Mesenchymal stem cell (in vitro differentiated cells and primary cell): Measurements from ENCODE around the gene SEMA4D.

Source experiments
- DNase-seq: peaks from one replicate; pipeline ENCODE4 v3.0.0-alpha.2; 2013
- H2AFZ ChIP-seq: one replicate; pipeline ENCODE4 v1.6.1; 2013; ENCODE audit warnings: low read depth, mild to moderate bottlenecking, control low read depth, inconsistent platforms, low read length, moderate library complexity
- H2AK5ac ChIP-seq: 2 replicates; pipeline ENCODE4 v1.6.1; 2013; ENCODE audit warnings: low read length, moderate library complexity, mild to moderate bottlenecking, inconsistent platforms; ENCODE audit not compliant: severe bottlenecking
- H2BK120ac ChIP-seq: one replicate; pipeline ENCODE4 v1.6.1; 2013; ENCODE audit warnings: low read depth, mild to moderate bottlenecking, inconsistent platforms, low read length, moderate library complexity
- H2BK12ac ChIP-seq, 2 experiments: one replicate each; pipeline ENCODE4 v1.6.1; 2013; ENCODE audit warnings: inconsistent platforms in 2 of 2, low read length in 2 of 2, mild to moderate bottlenecking in 2 of 2, moderate library complexity in 2 of 2, control low read depth in 1 of 2
- H2BK15ac ChIP-seq: one replicate; pipeline ENCODE4 v1.6.1; 2013; ENCODE audit warnings: mild to moderate bottlenecking, low read depth, inconsistent platforms; ENCODE audit not compliant: poor library complexity, severe bottlenecking
- H2BK5ac ChIP-seq: 2 replicates; pipeline ENCODE4 v1.6.1; 2013; ENCODE audit warnings: low read depth, mild to moderate bottlenecking, low read length, control low read depth, inconsistent platforms; ENCODE audit not compliant: poor library complexity, severe bottlenecking
- H3K14ac ChIP-seq, 2 experiments: one replicate each; pipeline ENCODE4 v1.6.1; 2013; ENCODE audit warnings: inconsistent platforms in 2 of 2, low read length in 2 of 2, control low read depth in 1 of 2, mild to moderate bottlenecking in 1 of 2, moderate library complexity in 1 of 2
- H3K18ac ChIP-seq, 2 experiments: one replicate each; pipeline ENCODE4 v1.6.1; 2013; ENCODE audit warnings: inconsistent platforms in 2 of 2, low read length in 2 of 2, control low read depth in 1 of 2, low read depth in 1 of 2, mild to moderate bottlenecking in 1 of 2
- H3K23ac ChIP-seq, 2 experiments: one replicate each; pipeline ENCODE4 v1.6.1; 2013; ENCODE audit warnings: inconsistent platforms in 2 of 2, low read length in 2 of 2, mild to moderate bottlenecking in 2 of 2, moderate library complexity in 2 of 2, control low read depth in 1 of 2
- H3K27ac ChIP-seq: 2 replicates; pipeline ENCODE4 v1.5.1; 2013; ENCODE audit warnings: mild to moderate bottlenecking, moderate library complexity, low read length, control low read depth, inconsistent platforms; ENCODE audit not compliant: poor library complexity, severe bottlenecking
- H3K27me3 ChIP-seq, 2 experiments: 2 replicates each; pipeline versions ENCODE4 v1.6.1 to v1.7.0; 2013; ENCODE audit warnings: low read length in 2 of 2, mild to moderate bottlenecking in 2 of 2, moderate library complexity in 2 of 2, control low read depth in 1 of 2, inconsistent platforms in 1 of 2; ENCODE audit not compliant: control insufficient read depth in 1 of 2, insufficient read depth in 1 of 2
- H3K36me3 ChIP-seq, 2 experiments: 2 replicates each; pipeline versions ENCODE4 v1.6.1 to v1.7.0; 2013; ENCODE audit warnings: low read length in 2 of 2, control low read depth in 1 of 2, inconsistent platforms in 1 of 2, low read depth in 1 of 2, mild to moderate bottlenecking in 1 of 2; ENCODE audit not compliant: insufficient read depth in 2 of 2, control insufficient read depth in 1 of 2
- H3K4ac ChIP-seq, 2 experiments: one replicate each; pipeline ENCODE4 v1.6.1; 2013; ENCODE audit warnings: inconsistent platforms in 2 of 2, low read length in 2 of 2, mild to moderate bottlenecking in 2 of 2, moderate library complexity in 2 of 2, control low read depth in 1 of 2, low read depth in 1 of 2
- H3K4me1 ChIP-seq: 2 replicates; pipeline ENCODE4 v1.6.1; 2013; ENCODE audit warnings: low read depth, low read length, control low read depth; ENCODE audit not compliant: control insufficient read depth, insufficient read depth
- H3K4me2 ChIP-seq: 2 replicates; pipeline ENCODE4 v1.6.1; 2013; ENCODE audit warnings: low read length, mild to moderate bottlenecking, inconsistent platforms; ENCODE audit not compliant: poor library complexity, severe bottlenecking
- H3K4me3 ChIP-seq, 2 experiments: 2 replicates each; pipeline versions ENCODE4 v1.5.1 to v1.7.0; 2013; ENCODE audit warnings: low read length in 2 of 2, mild to moderate bottlenecking in 2 of 2, control low read depth in 1 of 2, low read depth in 1 of 2; ENCODE audit not compliant: insufficient read depth in 1 of 2
- H3K79me1 ChIP-seq: replicated peaks from 2 replicates; pipeline ENCODE4 v1.6.1; 2013; ENCODE audit warnings: mild to moderate bottlenecking, control low read depth, low read length, inconsistent platforms; ENCODE audit not compliant: poor library complexity, severe bottlenecking
- H3K9ac ChIP-seq: 2 replicates; pipeline ENCODE4 v1.7.0; 2013; ENCODE audit warnings: mild to moderate bottlenecking, low read length, moderate library complexity
- H3K9me3 ChIP-seq: 2 replicates; pipeline ENCODE4 v1.7.0; 2013; ENCODE audit warnings: mild to moderate bottlenecking, low read length; ENCODE audit not compliant: control insufficient read depth
- H4K8ac ChIP-seq: one replicate; pipeline ENCODE4 v1.6.1; 2013; ENCODE audit warnings: inconsistent platforms, mild to moderate bottlenecking, low read length, moderate library complexity
- H4K91ac ChIP-seq: one replicate; pipeline ENCODE4 v1.6.1; 2013; ENCODE audit warnings: mild to moderate bottlenecking, low read length, inconsistent platforms
- WGBS: methylation state at CpG from one replicate; pipeline ENCODE4 v1.1.7; 2013; ENCODE audit warnings: mixed read lengths; 5-methylcytosine and 5-hydroxymethylcytosine counted together

Gene SEMA4D

DNA sequence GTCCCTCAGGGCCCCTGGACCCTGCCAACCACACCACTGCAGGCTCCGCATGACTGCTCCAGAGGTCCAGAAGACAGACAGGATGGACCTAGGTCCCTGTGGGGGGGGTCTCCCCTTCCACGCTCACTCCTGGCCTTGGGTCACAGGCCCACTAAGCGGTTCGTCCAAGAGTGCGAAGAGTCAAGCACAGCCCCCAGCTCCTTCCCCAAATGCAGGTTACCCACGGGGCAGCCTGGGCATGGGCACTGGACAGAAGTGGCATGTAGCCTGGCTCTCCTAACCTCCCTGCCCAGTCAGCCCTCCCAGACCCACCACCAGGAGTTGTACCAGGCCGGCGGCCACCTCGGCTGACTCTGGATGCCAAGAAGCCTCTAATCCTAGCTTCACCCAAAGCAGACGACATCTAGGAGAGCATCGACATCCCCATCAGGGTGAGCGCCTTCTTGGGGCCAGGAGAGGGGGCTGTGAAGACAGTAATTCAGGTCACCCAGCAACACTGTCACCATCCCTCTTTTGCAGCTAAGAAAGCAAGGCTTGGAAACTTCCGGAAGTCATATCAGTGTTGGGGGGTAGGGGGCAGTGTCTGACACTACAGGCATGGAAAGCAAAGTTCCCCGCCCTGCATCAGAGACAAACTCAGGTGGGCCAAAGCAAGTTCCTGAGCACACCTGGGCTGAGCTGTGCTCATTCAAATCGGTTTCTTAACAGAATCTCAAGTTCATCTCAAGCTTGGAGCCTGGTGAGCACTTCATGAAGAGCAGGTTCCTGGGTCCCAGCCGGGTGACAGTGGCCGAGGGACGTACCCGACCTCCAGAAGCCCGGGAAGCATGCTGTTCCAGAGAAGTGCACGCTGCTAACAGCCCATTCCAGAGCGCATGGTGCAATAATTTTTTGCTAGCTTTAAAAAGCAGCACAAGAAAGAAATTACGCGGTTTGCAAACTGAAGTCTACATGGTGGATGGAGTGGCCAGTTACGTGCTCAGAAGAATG lies 68.7 kb downstream of the SEMA4D start:
- no peak overlapping the region for H2AFZ ChIP-seq
- DNase-seq, result no peak
- H3K79me1 ChIP-seq, result peaks cover 50% of the 10 kb centered on the region
- peaks cover 62% of the 10 kb centered on the region for H3K4me1 ChIP-seq
- no peaks in the 10 kb centered on the region for H3K27me3 ChIP-seq
- H3K9me3 ChIP-seq, result no peaks in the 10 kb centered on the region
- WGBS, result 88% methylated on average over 21 of the region's 25 CpGs
- H3K4ac ChIP-seq, result no peak overlapping the region
- no peak overlapping the region for H4K8ac ChIP-seq
- no peak overlapping the region for H3K14ac ChIP-seq
- H3K36me3 ChIP-seq, result peaks cover 0 to 18% of the 10 kb centered on the region in 2 experiments
- peak overlapping the region; percentile 33 for H2AK5ac ChIP-seq
- H2BK15ac ChIP-seq, result no peak overlapping the region
- no peak overlapping the region for H3K9ac ChIP-seq
- no peak overlapping the region for H3K18ac ChIP-seq
- H3K4me3 ChIP-seq, result no peak overlapping the region
- H3K23ac ChIP-seq, result no peak overlapping the region
- no peak overlapping the region for H2BK5ac ChIP-seq
- no peak overlapping the region for H4K91ac ChIP-seq
- no peak overlapping the region for H2BK120ac ChIP-seq
- no peak overlapping the region for H3K27ac ChIP-seq
- no peak overlapping the region for H2BK12ac ChIP-seq
- no peak overlapping the region for H3K4me2 ChIP-seq

DNA sequence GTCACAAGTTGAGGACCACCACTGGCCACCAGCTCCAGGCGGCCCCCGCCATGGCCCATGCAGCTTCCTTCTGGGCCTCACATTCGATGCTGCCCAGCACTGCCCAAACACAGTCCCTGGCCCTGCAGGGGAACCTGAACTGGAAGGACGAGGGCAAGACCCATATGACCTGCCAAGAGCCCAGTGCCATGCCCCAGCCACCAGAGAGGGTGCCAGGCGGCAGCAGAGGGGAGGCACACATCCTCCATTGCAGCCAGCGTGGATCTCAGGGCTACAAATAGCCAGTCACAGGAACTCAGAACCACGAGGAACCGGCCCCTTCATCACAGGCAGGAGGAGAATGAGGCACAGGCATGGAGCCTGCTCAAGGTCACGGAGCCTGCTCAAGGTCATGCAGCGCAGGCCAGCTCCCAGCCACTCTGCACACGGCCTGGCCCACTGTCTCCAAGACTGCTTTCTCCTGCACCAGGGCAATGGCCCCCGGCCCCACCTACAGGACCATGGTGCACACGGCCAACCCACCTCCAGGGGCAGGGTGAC lies 69.6 kb downstream of the SEMA4D start:
- DNase-seq, result no peak
- H2AK5ac ChIP-seq, result no peak overlapping the region
- H2AFZ ChIP-seq, result no peak overlapping the region
- no peak overlapping the region for H3K27ac ChIP-seq
- H2BK120ac ChIP-seq, result no peak overlapping the region
- H2BK15ac ChIP-seq, result no peak overlapping the region
- no peak overlapping the region for H3K9ac ChIP-seq
- H3K4ac ChIP-seq, result no peak overlapping the region
- no peak overlapping the region for H3K23ac ChIP-seq
- H4K8ac ChIP-seq, result no peak overlapping the region
- H3K18ac ChIP-seq, result no peak overlapping the region
- peaks cover 53% of the 10 kb centered on the region for H3K4me1 ChIP-seq
- H3K27me3 ChIP-seq, result no peaks in the 10 kb centered on the region
- no peaks in the 10 kb centered on the region for H3K9me3 ChIP-seq
- H3K4me2 ChIP-seq, result no peak overlapping the region
- peaks cover 0 to 13% of the 10 kb centered on the region in 2 experiments for H3K36me3 ChIP-seq
- H2BK12ac ChIP-seq, result no peak overlapping the region
- H3K4me3 ChIP-seq, result no peak overlapping the region
- H3K14ac ChIP-seq, result peak overlapping the region in 1 of 2 experiments; percentile 3
- peaks cover 50% of the 10 kb centered on the region for H3K79me1 ChIP-seq
- H4K91ac ChIP-seq, result no peak overlapping the region
- 88% methylated on average over 13 of the region's 13 CpGs for WGBS
- no peak overlapping the region for H2BK5ac ChIP-seq

DNA sequence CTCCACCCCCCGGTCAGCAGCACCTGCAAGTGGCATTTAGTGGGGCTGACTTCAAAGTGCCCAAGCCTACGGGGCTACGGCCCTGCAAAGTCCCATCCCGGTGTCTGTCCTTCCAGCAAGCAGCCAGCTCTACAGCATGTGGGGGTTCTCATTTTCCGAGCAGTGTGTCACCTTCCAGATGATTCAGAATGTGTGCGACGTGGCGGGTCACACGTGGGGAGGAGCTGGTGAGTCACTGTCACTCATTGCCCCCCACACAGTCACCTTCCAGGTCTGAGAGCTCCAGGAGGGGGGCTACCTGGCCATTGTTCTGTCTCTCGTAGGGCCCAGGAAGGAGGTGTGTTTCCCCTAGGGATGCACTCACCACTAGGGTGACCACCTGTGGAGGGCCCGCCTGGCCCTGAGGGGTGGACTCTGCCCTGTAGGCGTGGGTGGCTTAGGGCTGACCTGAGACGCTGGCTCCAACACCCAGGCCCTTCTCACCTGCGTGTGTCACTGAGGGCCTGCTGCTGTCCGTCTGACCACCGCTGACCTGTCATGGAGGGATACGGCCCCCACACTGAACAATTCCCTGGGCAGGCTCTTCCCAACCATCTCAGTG lies 70.2 kb downstream of the SEMA4D start:
- no peaks in the 10 kb centered on the region for H3K27me3 ChIP-seq
- H3K4me1 ChIP-seq, result peaks cover 49% of the 10 kb centered on the region
- H4K91ac ChIP-seq, result no peak overlapping the region
- no peak overlapping the region for H3K4me2 ChIP-seq
- H3K36me3 ChIP-seq, result peaks cover 0 to 9% of the 10 kb centered on the region in 2 experiments
- no peak for DNase-seq
- WGBS, result 86% methylated on average over 17 of the region's 17 CpGs
- H2BK5ac ChIP-seq, result no peak overlapping the region
- no peak overlapping the region for H2BK15ac ChIP-seq
- no peak overlapping the region for H2AK5ac ChIP-seq
- H2AFZ ChIP-seq, result no peak overlapping the region
- no peak overlapping the region for H3K9ac ChIP-seq
- H3K27ac ChIP-seq, result no peak overlapping the region
- H3K79me1 ChIP-seq, result peaks cover 48% of the 10 kb centered on the region
- no peak overlapping the region for H2BK120ac ChIP-seq
- no peak overlapping the region for H3K23ac ChIP-seq
- H2BK12ac ChIP-seq, result no peak overlapping the region
- no peak overlapping the region for H3K4me3 ChIP-seq
- no peak overlapping the region for H3K4ac ChIP-seq
- no peak overlapping the region for H4K8ac ChIP-seq
- H3K9me3 ChIP-seq, result no peaks in the 10 kb centered on the region
- H3K18ac ChIP-seq, result no peak overlapping the region
- no peak overlapping the region for H3K14ac ChIP-seq

DNA sequence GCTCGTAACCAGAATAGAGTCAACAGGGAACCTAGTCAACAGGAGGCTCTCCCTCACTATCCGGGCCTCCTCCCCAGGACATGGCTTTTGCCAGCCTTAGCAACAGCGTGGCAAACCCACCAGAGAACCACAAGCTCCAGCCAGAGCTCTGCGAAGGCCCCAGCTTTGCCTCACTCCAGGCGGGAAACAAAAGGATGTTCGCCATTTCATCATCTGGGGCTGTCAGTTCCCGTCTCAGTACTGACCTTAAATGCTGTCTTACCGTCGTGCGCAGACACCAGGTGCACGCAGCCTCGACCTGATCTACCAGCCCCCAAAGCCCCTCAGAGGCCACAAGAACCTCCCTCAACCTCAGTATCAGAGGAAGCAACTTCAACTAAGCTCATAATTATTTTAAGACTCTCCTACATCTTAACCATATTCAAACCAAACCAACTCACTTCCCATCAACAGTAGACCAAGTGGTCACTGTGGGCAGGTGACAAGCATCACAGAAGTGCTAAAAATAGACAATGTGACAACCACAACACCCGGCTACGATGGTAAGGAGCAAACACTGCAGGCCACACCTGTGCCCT lies 71.4 kb downstream of the SEMA4D start:
- no peak for DNase-seq
- H3K18ac ChIP-seq, result no peak overlapping the region
- H3K27ac ChIP-seq, result no peak overlapping the region
- H2AK5ac ChIP-seq, result peak overlapping the region; percentile 42
- no peak overlapping the region for H2BK120ac ChIP-seq
- H3K27me3 ChIP-seq, result no peaks in the 10 kb centered on the region
- peaks cover 0 to 9% of the 10 kb centered on the region in 2 experiments for H3K36me3 ChIP-seq
- peak overlapping the region; percentile 25 for H4K91ac ChIP-seq
- no peak overlapping the region for H3K4me2 ChIP-seq
- no peak overlapping the region for H2BK12ac ChIP-seq
- no peak overlapping the region for H3K9ac ChIP-seq
- peaks cover 43% of the 10 kb centered on the region for H3K79me1 ChIP-seq
- no peaks in the 10 kb centered on the region for H3K9me3 ChIP-seq
- 85% methylated on average over 14 of the region's 14 CpGs for WGBS
- no peak overlapping the region for H2BK5ac ChIP-seq
- H2BK15ac ChIP-seq, result no peak overlapping the region
- H3K23ac ChIP-seq, result no peak overlapping the region
- peaks cover 52% of the 10 kb centered on the region for H3K4me1 ChIP-seq
- no peak overlapping the region for H3K4ac ChIP-seq
- no peak overlapping the region for H2AFZ ChIP-seq
- H3K4me3 ChIP-seq, result no peak overlapping the region
- H3K14ac ChIP-seq, result no peak overlapping the region
- H4K8ac ChIP-seq, result no peak overlapping the region
